Measurements from ENCODE around the gene RABGAP1. TPM values are rescaled to one million over a fixed set of nuclear protein-coding genes. Genes with fewer than 3 reads are reported as not detected.

The RABGAP1 gene
- total RNA-seq, 1 donor from 2014 or later = 66.8 TPM

- no peak for DNase-seq
Observed at GRCh38 chr9:123011380-123011779, 70.6 kb downstream of the RABGAP1 start.

- no peak for DNase-seq
Observed at GRCh38 chr9:123011878-123012528, 71.2 kb downstream of the RABGAP1 start.

- DNase-seq = no peak
Observed at GRCh38 chr9:123016631-123017030, 75.8 kb downstream of the RABGAP1 start.

DNA sequence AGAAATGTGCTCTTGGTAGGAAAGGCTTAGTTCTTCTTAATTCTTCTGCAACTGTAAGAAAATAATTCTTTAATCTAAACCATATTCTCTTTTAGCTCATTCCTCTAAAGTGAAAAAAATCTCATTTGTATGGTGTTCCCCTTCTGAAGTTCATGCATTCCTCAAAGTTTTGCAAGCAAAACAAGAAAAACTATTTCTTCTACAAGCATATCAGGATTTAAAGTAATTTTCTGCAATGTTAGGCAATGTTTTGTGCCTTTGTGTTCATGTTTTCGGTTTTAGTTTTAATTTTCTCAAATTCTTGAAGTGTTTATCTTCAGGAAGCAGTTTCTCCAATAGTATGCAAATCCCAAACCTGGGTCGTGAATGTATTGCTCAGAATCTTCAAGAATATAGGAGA is 80.0 kb downstream of the RABGAP1 start:
- no peak for DNase-seq

- no peak for DNase-seq
Observed at GRCh38 chr9:123026425-123026824, 85.6 kb downstream of the RABGAP1 start.

- DNase-seq = no peak
Observed at GRCh38 chr9:123027517-123027916, 86.7 kb downstream of the RABGAP1 start.

DNA sequence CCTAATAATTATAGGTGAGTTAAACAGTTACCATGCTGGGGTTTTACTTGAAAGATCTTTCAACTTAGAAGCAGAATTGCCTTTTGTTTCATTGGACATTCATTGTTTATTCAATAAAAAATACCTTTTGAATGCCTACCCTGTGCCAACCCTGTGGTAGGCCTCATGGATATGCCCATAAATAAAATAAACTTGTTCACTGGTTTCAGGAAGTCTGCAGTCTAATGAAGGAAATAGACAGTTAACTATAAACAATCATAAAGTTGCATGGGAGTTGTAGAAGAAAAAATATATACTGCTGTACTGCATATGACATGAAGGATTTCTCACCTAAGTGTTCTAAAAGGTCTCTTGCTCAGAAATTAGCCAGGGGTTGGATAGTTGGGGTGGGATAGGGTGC is 87.3 kb downstream of the RABGAP1 start:
- DNase-seq = no peak

DNA sequence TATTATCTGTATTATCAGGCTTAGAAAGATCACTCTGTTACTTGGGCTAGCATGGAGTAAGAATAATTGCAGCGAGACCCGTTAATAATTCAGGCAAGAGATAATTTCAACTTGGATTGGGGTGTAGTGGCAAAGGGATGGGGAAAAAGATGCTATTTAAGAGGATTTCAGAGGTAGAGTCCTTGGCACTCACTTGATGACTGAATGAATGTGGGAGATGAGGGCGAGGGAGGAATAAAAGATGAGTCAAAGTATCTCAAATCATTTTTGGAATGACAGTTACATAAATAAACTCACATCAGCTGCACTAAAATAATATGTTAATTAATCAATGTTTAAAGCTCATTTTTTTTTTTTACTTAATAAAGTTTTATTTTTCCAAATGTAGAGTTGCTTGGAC is 88.2 kb downstream of the RABGAP1 start:
- DNase-seq = no peak

DNA sequence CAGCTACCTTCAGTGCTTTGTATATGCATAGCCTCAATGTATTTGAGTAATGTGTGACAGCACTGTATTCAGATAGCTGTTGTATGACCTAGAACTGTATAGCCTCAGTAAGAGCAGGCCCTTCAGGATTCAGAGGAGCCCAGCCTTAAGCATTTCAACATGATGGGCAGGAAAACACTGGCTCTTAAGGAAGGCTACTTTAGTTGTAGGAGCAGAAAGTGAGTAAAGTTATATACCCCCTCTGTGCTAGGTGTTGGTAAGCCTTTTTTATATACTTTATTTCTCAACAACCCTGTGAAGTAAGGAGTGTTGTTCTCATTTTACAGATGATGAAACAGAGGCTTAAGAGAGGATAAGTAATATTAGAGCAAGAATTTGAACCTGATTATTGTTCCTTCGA is 91.1 kb downstream of the RABGAP1 start:
- no peak for DNase-seq

DNA sequence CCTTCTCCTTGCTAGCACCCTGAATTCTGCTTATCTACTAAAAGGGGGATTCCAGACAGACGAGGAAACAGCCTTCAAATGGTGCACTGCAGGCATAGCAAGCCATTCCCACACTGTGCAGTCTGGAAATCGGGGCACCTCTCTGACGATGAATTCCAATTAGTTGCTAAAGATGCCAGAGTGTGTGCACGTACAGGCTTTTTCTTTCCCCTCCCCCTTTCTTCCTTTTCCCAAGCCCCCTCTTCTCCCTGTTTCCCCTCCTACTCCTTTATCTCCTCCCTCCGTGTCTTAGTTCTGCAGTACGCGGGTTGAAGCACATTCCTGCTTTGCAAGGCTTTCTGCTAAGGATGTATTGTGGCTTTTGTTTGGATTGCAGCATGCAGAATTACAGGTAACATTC is 92.5 kb downstream of the RABGAP1 start, which contains the start of gene GPR21:
Gene GPR21, plus strand, starts transcription at position 316 of the 400 bp plus-strand sequence. CDS start 900 bp downstream, outside the sequence.
- no peak for DNase-seq

GRCh38 chr9:123033864-123034601 is 93.2 kb downstream of the RABGAP1 start:
- no peak for DNase-seq

GRCh38 chr9:123034881-123035510 is 94.2 kb downstream of the RABGAP1 start:
- DNase-seq = no peak

GRCh38 chr9:123035791-123036190 is 95.0 kb downstream of the RABGAP1 start:
- DNase-seq = peak; percentile 28

GRCh38 chr9:123036893-123037545 is 96.2 kb downstream of the RABGAP1 start:
- DNase-seq = no peak

DNA sequence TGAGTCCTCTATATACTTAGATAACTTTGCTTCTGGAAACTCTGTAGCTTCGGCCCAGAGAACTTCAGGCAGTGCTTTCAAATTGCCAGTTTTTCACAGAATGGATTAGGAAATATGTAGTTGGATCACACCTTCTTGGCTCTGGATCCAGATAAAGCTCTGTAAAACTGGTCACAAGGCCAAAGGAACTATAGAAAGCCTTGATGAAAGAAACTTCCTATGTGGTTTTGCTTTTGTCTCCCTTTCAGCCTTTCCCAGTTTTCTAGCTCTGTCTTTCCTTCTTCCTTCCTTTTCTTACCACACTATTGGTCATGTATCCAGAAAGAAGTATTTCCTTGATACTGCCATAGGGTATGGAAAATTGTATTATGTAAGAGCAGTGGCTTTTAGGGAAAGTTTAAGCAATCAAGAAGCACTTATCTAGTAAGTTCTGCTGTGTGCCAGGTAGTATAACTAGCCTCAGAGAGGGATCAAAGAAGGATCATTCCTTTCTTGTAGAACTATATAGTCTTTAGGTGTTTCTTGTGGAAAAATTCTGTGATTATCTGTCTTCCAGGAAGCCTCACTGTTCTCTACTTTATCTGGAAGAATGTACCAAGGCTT is 98.9 kb downstream of the RABGAP1 start:
- no peak for DNase-seq

- DNase-seq = no peak
Observed at GRCh38 chr9:123040801-123041200, 100.0 kb downstream of the RABGAP1 start.

- DNase-seq = no peak
Observed at GRCh38 chr9:123041489-123041888, 100.7 kb downstream of the RABGAP1 start.

- DNase-seq = no peak
Observed at GRCh38 chr9:123043081-123043939, 102.5 kb downstream of the RABGAP1 start.

GRCh38 chr9:123044586-123044985 is 103.8 kb downstream of the RABGAP1 start:
- no peak for DNase-seq

DNA sequence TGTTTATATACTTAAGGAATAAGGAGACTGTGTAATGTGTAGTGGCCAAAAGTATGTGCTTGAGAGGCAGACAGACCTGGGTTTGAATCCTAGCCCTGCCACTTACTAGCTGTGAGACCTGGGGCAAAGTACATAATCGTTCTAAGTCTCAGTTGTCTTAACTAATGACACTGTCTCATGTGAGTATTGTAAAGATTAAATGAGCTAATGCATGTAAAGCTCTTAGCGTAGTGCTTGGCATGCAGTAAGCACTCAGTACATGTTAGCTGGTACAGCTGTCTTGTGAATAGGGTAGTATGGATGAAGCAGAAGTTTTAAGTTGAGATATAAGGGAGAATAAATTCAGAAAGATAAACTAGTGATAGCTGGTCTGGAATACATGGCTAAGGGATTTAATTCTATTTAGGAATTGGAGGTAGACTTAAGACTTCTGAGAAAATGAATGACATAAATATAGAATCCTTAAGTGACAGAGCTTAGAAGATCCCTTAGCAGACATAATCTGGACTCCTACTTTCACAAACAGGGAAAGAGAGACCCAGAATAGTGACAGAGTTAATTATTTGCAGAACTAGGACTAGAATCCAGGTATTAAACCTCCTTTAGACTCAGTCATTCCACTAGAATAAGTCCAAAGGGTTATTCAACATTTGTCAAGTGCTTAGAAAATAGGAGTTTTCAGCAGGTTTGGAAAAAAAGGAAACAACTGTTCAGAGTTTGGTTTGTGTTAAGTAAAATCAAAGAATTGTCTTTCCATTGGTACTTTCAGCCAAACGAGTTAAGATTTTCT is 105.8 kb downstream of the RABGAP1 start:
- no peak for DNase-seq

DNA sequence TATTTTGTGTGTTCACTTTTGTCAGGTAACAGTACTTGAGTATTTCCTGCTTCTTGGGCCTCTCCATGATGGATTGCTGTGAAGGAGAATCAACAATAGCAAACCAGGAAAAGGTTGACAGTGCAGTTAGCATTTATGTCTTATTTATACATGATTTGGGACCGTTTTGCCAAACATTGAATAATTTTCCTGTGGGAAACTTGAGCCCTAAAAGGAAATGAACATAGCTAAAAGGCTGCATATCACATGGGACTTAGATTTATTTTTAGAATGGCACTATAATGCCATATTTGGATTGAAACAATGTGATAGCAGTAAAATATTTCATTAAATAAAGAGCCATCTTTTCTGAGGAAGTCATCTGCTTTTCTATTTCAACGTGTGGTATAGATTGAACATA is 107.9 kb downstream of the RABGAP1 start:
- DNase-seq = peak; percentile 48

Measured in skin of body (tissue), 2 donors.